HEK293 (cell line): Measurements from ENCODE around the gene PTPRF.

Source experiments
- CTCF ChIP-seq: fragments of 450-650 bp; formaldehyde crosslinking; IDR thresholded peaks from 2 replicates; pipeline ENCODE4 v1.5.1; 2016; ENCODE audit warnings: missing biosample characterization, missing genetic modification characterization
- ZBTB17 ChIP-seq: fragments of 450-650 bp; formaldehyde crosslinking; IDR thresholded peaks from 2 replicates; pipeline ENCODE4 v1.5.1; 2016; ENCODE audit warnings: missing biosample characterization, missing genetic modification characterization
- ZFP37 ChIP-seq: fragments of 450-650 bp; formaldehyde crosslinking; IDR thresholded peaks from 2 replicates; pipeline ENCODE4 v1.5.1; 2016; ENCODE audit warnings: missing biosample characterization, missing genetic modification characterization
- ZNF221 ChIP-seq: fragments of 450-650 bp; formaldehyde crosslinking; IDR thresholded peaks from 2 replicates; pipeline ENCODE4 v1.5.1; 2017; ENCODE audit warnings: missing biosample characterization, missing genetic modification characterization, borderline replicate concordance
- ZNF558 ChIP-seq: fragments of 450-650 bp; formaldehyde crosslinking; IDR thresholded peaks from 2 replicates; pipeline ENCODE4 v1.5.1; 2016; ENCODE audit warnings: missing biosample characterization, missing genetic modification characterization
- ZNF596 ChIP-seq: fragments of 450-650 bp; IDR thresholded peaks from 2 replicates; pipeline ENCODE4 v1.5.0; 2018; ENCODE audit warnings: missing biosample characterization, mild to moderate bottlenecking, missing genetic modification characterization, moderate library complexity

GRCh38 chr1:43507296-43508295 lies 23.1 kb upstream of the PTPRF start:
- TF ChIP-seq CTCF (no peak), ZNF221 (no peak), ZNF596 (tag by site-specific recombination) (no peak), ZBTB17 (tag by site-specific recombination) (no peak), ZFP37 (tag by site-specific recombination) (no peak), ZNF558 (tag by site-specific recombination) (no peak)
